Stimulated activated CD4-positive, alpha-beta T cell treated with anti-CD3 and anti-CD28 coated beads, Interleukin-2, amount 100 ng/mL, for 4 hours (primary cell): ENCODE measurements around the gene PDCD6IP.
"Not testable (repeated sequence)": the region's sequence is repeated elsewhere in the genome, so short reads cannot be mapped to it uniquely, and the experiment has no call there.

Experiments
- DNase-seq: peaks from one replicate; pipeline ENCODE4 v3.0.0-alpha.2; 2020; ENCODE audit warnings: low read depth

The PDCD6IP gene

DNA sequence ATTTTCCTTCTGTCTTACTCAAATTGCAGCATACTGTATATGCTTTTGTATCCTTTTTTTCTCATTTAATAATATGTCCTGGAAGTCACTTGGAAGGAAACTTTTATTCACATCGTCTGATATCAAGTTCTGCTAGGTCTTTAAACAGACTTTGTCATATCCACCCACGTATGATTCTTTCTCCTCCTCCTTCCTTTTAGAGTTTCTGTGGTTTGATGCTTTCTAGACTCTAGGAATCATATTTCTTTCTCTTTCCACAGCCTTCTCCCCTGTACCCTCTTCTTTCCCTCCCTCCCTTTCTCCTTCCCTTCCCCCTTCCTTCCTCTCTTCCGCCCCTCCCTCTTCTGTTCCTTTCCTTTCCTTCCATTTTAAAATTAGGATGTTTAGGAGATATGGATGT, 52.2 kb downstream of the PDCD6IP start:
- DNase-seq: not testable (repeated sequence)

DNA sequence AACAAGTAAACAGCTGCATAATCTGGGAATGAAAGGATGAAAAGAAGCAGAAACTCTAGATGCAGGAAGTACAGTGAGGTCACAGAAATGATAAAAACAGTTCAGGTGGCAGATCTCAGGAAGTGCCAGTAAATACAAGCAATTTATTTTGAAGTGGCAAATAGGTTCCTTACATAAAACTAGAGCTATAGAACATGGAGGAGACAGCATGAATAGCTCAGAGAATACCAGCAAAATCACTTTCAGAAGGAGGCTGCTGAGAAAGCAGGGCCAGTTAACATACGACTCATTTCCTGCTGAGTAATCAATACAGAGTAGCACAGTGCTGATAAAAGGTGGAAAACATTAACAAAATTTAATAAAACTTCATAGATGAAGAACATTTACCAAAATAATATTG, 57.0 kb downstream of the PDCD6IP start:
- DNase-seq: not testable (repeated sequence)

DNA sequence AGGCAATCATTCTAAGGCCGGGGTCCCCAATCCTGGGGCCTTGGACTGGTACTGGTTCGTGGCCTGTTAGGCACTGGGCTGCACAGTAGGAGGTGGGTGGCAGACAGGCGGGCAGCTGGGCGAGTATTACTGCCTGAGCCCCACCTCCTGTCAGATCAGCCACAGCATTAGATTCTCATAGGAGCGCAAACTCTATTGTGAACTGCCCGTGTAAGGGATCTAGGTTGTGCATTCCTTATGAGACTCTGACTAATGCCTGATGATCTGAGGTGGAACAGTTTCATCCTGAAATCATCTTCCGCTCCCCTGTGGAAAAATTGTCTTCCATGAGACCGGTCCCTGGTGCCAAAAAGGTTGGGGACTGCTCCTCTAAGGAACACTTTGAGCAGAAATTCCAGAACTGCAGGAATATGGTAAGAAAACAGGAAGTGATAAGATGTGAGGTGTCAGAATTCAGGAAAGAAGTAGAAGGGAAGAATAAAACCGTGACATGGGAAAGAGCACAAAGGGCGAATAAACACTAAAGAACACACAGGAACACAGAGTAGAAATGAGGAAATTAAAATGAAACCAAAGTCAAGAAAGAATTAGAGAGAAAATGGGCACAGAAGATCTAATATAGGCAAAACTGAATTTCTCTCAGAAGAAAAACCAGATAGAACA, 57.6 kb downstream of the PDCD6IP start:
- no peak for DNase-seq

DNA sequence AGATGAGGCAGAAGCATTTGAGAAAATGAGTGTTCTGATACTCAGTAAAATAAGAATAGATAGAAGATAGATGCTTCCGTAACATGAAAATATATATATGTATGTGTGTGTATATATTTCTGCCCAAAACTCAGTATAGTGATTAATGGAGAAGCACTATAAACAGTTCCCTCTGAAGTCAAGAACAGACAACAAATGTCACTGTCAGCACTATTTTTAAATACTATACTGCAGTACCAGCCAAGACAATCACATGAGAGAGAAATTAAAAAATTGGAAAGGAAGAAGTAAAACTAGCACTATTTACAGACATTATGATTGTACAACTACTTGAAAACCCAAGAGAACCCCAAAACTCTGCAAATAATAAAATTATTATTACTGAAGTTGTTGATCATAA, 59.3 kb downstream of the PDCD6IP start:
- DNase-seq: not testable (repeated sequence)

DNA sequence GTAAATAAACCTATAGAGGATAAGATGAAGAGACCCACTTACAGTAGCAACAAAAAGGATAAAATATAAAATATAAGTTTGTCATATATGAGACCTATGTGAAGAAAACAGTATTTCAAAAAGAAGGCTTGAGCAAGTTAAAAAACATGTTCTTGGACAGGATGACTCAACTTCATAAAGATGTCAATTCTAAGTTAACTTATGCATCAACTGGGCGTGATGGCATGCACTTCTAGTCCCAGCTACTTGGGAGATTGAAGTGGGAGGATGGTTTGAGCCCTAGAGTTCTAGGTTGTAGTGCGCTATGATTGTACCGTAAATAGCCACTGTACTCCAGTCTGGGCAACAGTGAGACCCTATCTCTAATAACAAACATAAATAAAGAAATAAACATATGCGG, 59.7 kb downstream of the PDCD6IP start:
- no peak for DNase-seq

DNA sequence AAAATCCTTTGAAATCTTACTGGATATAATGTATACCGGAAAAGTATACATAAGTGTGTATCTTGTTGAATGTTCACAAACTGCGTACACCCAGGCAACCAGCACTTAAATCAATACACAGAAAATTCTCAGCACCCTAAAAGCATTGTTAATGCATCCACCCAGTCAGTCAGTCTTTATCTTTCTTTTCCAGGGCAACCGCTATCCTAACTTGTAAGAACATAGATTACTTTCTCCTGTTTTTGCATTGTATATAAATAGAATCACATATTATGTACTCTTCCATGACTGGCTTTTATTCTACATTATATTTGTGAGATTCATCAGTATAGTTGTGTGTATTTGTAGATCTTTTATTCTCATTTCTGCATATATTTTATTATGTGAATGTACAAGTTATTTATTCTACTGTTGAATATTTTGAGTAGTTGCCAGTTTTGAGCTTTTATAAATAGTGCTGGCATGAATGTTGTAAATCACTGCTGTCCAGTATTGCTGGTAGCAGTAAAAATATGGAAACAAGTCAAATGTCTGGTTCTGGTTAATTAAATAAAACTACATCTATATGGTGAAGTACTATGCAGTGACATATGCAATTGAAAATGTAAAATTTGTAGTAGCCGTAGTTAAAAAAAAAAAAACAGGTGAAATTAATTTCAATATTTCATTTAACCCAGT, 62.1 kb downstream of the PDCD6IP start:
- DNase-seq: no peak

DNA sequence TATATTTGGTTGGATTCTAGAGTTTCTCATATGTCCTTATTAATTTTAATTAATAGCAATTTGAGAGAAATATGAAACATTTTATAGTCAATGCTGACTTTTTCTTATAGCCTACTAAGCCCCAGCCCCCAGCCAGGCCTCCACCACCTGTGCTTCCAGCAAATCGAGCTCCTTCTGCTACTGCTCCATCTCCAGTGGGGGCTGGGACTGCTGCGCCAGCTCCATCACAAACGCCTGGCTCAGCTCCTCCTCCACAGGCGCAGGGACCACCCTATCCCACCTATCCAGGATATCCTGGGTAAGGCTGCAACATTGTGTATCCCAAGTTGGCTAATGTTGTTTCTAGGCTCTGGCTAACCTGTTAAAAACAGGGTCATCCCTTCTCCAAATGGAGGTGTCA, 66.7 kb downstream of the PDCD6IP start:
- DNase-seq: no peak

DNA sequence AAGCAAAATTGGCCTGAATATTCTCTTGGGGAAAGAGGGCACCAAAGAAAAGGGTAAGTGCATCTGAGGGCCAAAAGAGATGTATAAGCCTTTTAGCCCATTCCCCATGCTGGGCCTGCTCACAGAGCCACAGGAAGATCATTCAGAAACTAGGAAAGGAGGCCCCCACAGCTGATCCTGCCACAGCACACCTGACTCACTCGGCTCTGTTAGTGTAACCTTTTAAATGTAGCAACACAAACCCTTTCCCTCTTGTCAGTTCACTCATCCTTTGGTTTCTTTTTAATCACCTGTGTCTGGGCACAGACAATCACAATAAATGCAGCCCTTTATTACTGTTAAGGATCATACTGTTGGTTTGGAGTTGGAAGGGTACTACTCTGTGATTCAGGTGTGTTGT, 69.9 kb downstream of the PDCD6IP start:
- no peak for DNase-seq

DNA sequence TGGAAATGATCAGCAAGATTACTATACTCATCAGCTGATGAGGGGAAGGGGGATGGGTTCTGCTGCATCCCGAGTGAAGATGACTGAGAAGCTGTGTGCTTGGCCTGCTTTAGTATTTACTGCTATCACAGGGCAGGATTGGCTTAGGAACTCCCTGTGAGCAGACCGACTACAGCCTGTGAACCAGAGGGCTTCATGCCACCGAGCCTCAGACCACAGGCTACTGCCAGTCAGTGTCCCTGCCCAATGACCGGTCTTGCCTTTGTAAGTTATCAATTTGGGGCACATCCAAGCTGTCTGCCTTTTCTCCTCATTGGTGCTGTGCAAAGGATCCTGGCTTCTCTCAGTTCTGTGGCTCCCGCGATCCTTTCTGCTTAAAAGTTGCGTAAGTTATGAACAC, 71.5 kb downstream of the PDCD6IP start:
- DNase-seq: no peak

DNA sequence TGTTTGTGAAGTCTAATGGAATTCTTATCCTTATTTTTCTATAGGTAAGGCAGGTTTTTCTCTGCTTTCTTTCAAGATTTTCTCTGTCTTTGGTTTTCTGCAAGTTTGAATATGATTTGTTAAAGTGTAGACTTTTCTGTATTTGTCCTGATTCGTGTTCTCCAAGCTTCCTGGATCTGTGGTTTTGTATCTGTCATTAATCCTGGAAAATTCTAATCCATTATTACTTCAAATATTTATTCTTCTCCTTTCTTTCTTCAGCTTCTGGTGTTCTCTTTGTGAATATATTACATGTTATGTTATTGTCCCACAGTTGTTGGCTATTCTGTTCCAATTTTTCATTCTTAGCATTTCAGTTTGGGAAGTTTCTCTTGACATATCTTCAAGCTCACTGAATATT, 76.4 kb downstream of the PDCD6IP start:
- DNase-seq: no peak

DNA sequence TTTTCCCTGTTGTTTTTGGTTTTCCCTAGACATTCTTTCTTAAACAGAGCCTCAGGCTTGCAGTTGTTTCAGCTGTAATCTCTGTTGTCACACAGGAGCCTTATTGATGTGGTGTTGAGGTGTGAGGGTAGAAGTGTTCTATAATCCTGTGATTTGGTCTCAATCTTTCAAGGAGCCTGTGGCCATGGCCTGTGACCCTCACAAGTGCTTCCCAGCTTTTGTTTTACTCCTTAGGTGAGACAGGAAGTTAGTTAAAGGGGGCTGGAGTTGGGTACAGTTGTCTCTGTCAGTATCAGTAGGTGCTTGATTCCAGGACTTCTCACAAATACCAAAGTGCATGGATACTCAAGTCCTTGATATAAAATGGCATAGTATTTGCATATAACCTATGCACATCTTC, 77.2 kb downstream of the PDCD6IP start:
- DNase-seq: no peak

DNA sequence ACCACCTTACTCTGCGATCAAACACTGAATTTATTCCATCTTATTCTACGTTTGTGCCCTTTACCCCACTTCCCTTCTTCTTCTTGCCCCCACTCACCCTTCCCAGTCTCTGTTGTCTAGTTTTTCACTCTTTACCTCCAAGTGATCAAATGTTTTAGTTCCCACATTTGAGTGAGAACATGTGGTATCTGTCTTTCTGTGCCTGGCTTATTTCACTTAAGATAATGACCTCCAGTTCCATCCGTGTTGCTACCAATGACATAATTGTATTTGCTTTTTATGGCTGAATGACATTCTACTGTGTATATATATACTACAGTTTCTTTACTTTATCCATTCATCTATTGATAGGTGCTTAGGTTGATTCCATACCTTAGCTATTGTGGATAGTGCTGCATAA, 78.8 kb downstream of the PDCD6IP start:
- DNase-seq: no peak

DNA sequence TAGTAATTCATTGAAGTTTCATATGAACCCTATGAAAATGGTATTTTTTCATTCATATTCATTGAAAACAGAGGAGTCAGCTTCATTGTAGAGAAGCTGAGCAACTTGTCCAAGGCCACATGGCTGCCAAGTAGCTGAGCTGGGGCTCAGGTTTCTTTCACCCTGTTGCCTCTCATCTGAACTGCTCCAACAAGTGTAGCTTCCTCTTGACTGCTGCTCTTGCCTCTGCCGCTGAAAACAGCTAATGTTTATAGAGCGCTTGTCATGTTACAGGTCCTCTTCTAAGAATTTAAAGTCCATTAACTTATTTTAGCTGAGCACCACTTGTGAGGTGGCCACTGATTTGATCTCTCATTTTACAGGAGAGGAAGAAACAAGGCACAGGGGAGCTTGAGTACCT, 81.1 kb downstream of the PDCD6IP start:
- DNase-seq: no peak

DNA sequence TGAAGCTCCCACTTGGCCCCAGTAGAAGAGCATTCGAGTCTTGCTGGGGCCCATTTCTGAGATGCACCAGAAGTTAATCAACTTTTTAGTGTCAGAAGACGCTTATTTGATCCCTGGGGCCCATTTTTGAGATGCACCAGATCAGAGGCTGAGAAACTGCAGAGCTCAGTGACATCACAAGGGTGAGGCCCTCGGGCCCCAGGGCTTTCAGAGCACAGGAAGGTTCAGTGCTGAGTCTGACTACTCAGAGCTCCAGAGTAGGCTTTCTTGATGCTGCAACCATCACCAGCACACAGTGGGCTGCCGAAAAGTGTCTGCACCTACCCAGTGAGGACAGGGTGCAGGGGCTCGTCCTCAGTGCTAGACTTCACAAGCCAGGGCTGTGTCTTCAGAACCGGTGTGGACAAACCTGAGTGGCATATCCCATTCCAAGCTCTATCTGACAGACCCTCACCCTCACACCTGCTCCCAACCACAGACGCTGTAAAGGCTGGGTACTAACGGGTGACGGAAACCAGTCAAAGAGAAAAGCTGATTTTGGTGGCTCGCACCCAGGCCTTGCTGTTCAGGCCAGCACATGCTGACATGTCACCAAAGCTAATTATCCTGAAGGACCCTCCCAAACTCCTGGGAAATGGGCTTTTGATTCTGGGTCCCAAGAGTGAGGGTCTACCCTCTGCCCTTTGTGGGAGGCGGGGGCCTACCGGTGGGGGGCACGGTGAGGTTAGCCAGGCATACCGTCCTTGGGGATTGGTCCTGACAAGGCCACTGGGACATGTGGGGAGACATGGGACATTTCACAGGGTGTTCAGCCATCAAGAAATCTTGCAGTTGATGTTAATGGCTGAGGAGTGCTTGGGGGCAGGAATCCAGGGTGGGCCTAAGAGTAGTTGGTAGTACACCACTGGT, 83.0 kb downstream of the PDCD6IP start:
- no peak for DNase-seq

DNA sequence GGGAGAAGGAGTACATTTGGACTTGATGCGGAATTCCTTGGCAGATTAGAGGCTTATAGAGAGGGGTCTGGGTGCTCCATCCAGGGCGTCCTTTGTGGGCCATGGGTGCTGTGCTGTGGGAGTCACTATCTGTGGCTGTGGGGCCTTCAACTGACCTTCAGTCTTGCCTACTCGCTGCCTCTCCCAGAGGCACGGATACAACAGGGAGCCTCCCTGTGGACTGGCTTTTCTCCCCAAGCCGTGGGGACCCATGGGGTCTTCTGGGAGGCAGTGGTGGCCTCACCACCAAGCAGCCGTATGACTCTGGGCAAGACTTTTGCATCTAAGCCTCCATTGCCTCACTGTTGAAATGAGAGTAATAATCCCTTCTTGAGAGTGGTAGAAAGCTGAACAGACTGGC, 83.9 kb downstream of the PDCD6IP start:
- DNase-seq: no peak

DNA sequence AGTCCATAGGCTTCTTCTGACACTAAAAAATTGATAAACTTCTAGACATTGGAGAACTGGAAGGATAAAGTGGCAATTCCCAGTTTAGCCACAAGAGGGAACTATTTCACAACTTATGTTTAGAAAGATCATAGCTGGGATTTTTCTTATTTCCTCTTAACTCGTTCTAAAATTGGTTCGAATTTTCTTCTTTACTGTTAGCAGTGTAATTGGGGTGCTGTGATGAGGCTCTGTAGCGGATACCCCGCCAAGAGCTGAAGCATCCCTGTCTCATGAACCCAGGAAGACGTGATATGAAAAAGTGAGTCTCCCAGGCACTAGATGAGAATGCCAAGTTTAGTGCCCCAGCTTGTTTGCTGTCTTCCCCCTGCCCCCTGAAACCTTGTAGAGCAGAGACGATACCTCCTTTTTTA, 85.1 kb downstream of the PDCD6IP start:
- no peak for DNase-seq

DNA sequence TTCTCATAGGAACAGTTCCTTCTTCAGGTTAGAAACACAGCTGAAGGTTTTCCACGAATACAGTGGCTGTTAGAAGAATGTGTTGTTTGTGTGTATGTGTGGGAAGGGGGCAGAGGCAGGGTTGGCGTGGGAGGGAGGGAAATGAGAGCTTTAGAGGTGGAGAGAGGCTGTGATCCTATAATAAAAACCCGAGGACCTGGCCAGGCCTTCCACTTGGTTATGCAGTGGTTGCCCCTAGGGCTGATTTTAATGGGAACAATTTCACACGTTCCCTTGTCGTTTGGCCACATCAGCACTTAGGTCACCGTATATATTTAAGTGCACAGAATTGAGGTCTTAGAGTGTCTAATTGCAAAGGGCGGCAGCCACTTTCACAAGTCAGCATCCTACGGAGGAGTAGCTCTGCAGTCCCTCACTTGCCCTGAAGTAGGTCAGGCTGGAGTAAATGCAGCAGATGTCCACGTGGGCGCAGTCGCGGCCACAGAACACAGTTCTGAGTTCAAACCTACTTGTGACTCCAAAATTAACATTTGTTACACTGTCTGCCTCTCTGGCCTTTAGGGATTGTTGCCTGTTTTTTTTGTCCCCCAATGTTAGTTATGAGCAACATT, 85.6 kb downstream of the PDCD6IP start:
- DNase-seq: no peak

DNA sequence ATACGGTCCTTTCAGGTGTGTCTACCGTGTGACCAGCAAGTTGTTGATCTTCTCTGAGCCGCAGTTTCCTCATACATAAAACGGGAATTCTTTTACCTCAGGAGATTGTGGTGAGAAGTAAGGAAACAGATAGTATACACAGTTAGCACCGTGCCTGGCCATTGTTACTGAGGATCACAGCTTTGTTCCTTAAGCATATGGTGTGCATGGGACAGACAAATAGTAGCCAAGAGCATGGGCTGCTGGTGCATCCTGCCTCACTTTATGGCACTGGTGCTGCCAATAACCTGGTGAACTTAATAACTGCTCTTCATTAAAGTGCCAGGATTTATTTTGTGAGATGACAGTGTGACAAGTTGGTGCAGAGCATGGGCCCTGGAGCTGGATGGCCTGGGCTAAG, 86.3 kb downstream of the PDCD6IP start:
- DNase-seq: no peak

DNA sequence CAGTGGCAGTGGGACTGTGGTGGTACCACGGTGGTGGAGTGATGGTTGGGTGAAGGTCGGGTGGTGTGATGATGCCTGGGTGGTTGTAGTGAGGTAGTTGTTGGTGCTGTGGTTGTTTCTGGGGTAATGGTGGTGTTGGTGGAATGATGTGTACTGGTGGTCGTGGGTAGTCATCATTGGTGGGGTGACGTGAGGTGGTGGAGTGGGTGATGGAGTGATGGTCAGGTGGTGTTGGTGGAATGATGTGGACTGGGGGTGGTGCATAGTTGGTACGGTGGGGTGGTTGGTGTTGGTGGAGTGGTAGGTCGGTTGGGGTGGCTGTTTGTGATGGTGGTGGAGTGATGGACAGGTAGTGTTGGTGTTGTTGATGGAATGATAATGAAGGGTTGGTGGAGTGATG, 87.1 kb downstream of the PDCD6IP start:
- DNase-seq: no peak

DNA sequence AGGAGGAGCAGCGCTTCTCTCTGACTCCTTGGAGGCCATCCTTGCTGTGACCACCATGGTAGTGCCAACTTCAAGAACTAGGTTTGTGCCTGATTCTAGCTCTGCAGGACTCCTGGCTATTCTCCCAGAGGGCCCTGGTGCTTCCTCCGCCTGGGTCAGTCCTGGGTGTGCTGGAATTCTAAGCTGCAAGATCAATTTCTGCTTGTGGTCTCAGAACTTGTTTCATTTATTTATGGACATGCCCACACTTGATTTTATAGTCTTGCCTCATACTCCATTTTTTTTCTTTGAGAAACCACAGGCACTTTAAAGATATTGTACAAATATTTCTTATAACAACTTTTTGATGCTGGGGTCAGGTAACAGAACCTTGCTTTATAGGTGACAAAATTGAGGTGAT, 87.6 kb downstream of the PDCD6IP start:
- DNase-seq: no peak

DNA sequence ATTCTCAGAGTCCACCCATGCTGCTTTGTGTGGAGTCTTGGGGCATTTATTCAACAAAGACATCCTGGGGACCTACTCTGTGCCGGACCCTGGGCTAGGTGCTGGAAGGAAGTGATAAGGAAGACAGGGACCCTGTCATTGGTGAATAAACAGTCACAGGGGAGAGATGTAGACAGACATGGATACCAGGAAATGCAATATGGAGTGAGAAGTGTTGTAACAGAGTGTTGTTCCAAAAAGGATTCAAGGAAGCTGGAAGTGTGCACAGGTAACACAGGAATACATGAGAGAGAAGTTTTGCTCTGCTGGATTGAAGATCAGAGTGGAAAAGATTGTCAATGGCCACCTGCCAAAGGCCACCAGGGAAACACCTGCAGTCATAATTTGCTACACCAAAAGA, 89.0 kb downstream of the PDCD6IP start:
- DNase-seq: no peak

DNA sequence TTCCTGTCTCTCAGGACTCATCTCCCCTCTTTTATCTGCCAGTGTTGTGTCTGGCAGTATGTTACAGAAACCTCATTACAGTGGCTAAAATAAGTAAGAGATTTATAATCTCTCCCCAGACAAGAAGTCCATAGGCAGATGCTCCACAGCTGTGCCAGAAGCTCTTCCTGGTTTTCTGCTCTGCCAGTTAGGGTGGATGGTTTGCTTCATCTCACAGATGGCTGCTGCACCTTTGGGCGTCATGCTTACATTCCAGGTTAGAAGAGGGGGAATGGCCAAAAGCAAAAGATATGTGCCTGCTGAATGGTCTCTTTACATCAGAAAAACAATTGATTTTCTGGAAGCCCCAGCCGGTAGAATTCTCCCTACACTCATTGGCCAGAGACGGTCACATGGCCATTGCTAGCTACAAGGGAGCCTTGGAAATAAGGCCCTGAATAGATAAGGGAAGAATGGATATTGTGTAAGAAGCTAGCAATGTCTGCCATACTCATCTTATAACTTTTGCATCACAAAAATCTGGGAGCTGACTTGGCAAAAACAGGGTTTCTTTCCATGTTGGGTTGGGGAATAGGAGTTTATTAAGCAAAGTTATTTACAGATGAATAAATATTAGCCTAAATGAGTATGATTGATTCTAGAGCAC, 91.1 kb downstream of the PDCD6IP start:
- DNase-seq: no peak
